HepG2 (cell line): ENCODE results near the gene CREBBP.

Source experiments
- BHLHE40 ChIP-seq: IDR thresholded peaks from 2 replicates; pipeline ENCODE4 v1.6.1; 2011; ENCODE audit warnings: low read length, improper control_type of control experiment
- EZH2 ChIP-seq: conservative IDR thresholded peaks from 2 replicates; pipeline ENCODE4 v1.6.1; 2012; ENCODE audit warnings: mild to moderate bottlenecking, low read depth, low read length, moderate library complexity
- FOXM1 ChIP-seq: sonication (generic); formaldehyde crosslinking; IDR thresholded peaks from 2 replicates; pipeline ENCODE4 v1.5.0; 2020; ENCODE audit warnings: missing genetic modification reagents
- MYC ChIP-seq: sonication (generic); formaldehyde crosslinking; IDR thresholded peaks from 2 replicates; pipeline ENCODE4 v1.9.0; 2021; ENCODE audit warnings: missing genetic modification reagents, borderline replicate concordance
- YEATS4 ChIP-seq: sonication (generic); formaldehyde crosslinking; IDR thresholded peaks from 2 replicates; pipeline ENCODE4 v1.4.0; 2020; ENCODE audit warnings: missing genetic modification reagents, borderline replicate concordance
- ZIK1 ChIP-seq: sonication (generic); formaldehyde crosslinking; IDR thresholded peaks from 2 replicates; pipeline ENCODE4 v1.5.0; 2020; ENCODE audit warnings: mild to moderate bottlenecking, low read depth, missing genetic modification reagents, borderline replicate concordance
- ZNF10 ChIP-seq: sonication (generic); formaldehyde crosslinking; IDR thresholded peaks from 2 replicates; pipeline ENCODE4 v1.4.0; 2020; ENCODE audit warnings: mild to moderate bottlenecking, low read depth, missing genetic modification reagents, borderline replicate concordance

GRCh38 chr16:3882531-3882930 is 2.0 kb upstream of the CREBBP start:
- TF ChIP-seq ZNF10 (CRISPR knock-in tag), result no peak
- no peak for TF ChIP-seq BHLHE40
- no peak for TF ChIP-seq FOXM1 (CRISPR knock-in tag)
- no peak for TF ChIP-seq MYC (CRISPR knock-in tag)
- no peak for TF ChIP-seq EZH2
- no peak for TF ChIP-seq YEATS4
- no peak for TF ChIP-seq ZIK1
